ENCODE data around the gene SDK1. TPM values are rescaled to one million over a fixed set of nuclear protein-coding genes. Genes with fewer than 3 reads are reported as not detected.

SDK1 gene
- total and polyA plus RNA-seq, 10 of the 15 experiments (the other 5 are each of a cell fraction or from before 2014, with no cell fraction given), result 0.14 to 0.33 TPM; not detected in 8

DNA sequence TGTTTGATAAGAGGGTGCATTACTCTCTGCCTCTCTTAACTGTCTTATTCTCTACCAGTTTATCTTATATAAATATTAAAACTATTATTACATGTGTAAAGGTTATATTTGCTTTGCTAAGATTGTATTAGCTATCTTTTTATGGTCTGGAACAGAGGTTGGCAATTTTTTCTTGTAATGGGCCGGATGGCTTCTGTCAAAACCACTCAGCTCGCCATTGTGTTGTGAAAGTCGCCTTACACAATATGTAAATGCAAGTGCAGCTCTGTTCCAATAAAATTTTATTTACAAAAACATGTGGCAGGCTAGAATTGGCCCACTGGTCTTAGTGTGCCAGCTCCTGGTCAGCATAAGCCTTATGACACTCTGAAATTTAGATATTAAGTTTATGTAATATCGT lies 185.8 kb downstream of the SDK1 start:
- WGBS (ENCODE audit: insufficient coverage, insufficient replicate concordance, low lambda C conversion rate, missing lambda C conversion rate), result 27% methylated on average over 4 of the region's 4 CpGs
- H3K79me2 ChIP-seq (ENCODE audit: control insufficient read depth, insufficient read depth, low read length), result no peaks in the 10 kb centered on the region
- TF ChIP-seq SP1 (IDR thresholded peaks at IDR 0.05; ENCODE audit: low read depth, low read length) (no peak), ZNF274 (IDR thresholded peaks at IDR 0.05; ENCODE audit: insufficient read depth, insufficient read length) (no peak), CHD2 (IDR thresholded peaks at IDR 0.05; ENCODE audit: borderline replicate concordance, low read depth, low read length) (no peak), LARP7 (IDR thresholded peaks at IDR 0.05) (no peak), STAT3 (IDR thresholded peaks at IDR 0.05; ENCODE audit: low read depth, low read length) (no peak), JUNB (IDR thresholded peaks at IDR 0.05) (no peak), YY1 (IDR thresholded peaks at IDR 0.05; ENCODE audit: low read depth, low read length) (no peak)
- H3K4me3 ChIP-seq, result no peak overlapping the region
- FAIRE-seq, result no peak
- BruUV-seq (replicated peaks), result no TSS peak
- H3K9ac ChIP-seq (ENCODE audit: control insufficient read depth, insufficient read depth, low read length), result no peak overlapping the region
- no peak for ATAC-seq
- DNase-seq (ENCODE audit: low read depth, low spot score), result no peak
- no peaks in the 10 kb centered on the region for H3K36me3 ChIP-seq (ENCODE audit: control insufficient read depth in 2 of 2, insufficient read depth in 2 of 2, low read length in 1 of 2)
- H3K27ac ChIP-seq (ENCODE audit: control insufficient read depth, insufficient read depth), result no peak overlapping the region
- POLR2A ChIA-PET, result interaction anchor here (0.6 kb wide), 1 partner anchor 551 kb away, joined by 8 read pairs; no protein-coding TSS in a partner anchor
- H3K9me3 ChIP-seq (replicated peaks; ENCODE audit: control insufficient read depth, insufficient read depth, low read length), result no peaks in the 10 kb centered on the region
- RAD21 ChIA-PET (ENCODE audit: unreplicated experiment), result no interaction called here
- no peak overlapping the region for H2AFZ ChIP-seq (ENCODE audit: control insufficient read depth, low read depth, low read length)
- no peaks in the 10 kb centered on the region for H3K27me3 ChIP-seq (replicated peaks in 1 of 2; ENCODE audit: control insufficient read depth in 2 of 2, insufficient read depth in 2 of 2, low read length in 1 of 2)
- CTCF ChIA-PET, result no interaction called here
- no peaks in the 10 kb centered on the region for H4K20me1 ChIP-seq (ENCODE audit: control insufficient read depth, insufficient read depth)
- H3K4me2 ChIP-seq (ENCODE audit: control insufficient read depth, insufficient read depth), result no peak overlapping the region
- intact Hi-C loops (cut with micrococcal nuclease; ENCODE audit: unreplicated experiment), result no loop called here
- SMC1A ChIA-PET (ENCODE audit: uncharacterized antibody, unreplicated experiment), result no interaction called here
- in situ Hi-C loops (cut with MboI), result no loop called here
- no peaks in the 10 kb centered on the region for H3K4me1 ChIP-seq (ENCODE audit: control insufficient read depth, insufficient read depth, low read length)

DNA sequence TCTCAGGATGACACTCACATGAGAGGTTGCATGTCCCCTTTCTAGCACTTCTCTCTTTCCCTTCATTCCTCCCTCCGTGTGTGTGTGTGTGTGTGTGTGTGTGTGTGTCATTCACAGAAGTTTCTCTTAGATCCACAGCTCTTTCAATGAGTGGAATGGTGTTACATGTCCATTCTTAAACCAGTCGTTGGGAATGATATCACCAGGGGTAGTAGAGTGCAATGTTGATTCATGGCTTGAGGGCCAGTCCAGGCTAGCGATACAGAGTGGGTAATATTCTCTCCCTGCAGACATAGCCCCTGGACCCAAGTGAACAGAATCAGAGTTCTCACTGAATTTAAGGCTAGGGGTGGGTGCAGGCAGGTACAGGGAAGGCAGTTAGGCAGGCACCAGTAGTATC lies 187.8 kb downstream of the SDK1 start:
- no peaks in the 10 kb centered on the region for H4K20me1 ChIP-seq (ENCODE audit: control insufficient read depth, insufficient read depth)

More for the DNA sequence above, 187.8 kb downstream of the SDK1 start:
- in situ Hi-C loops (cut with MboI), result no loop called here
- ATAC-seq, result no peak
- no peak for FAIRE-seq
- H3K4me2 ChIP-seq (ENCODE audit: control insufficient read depth, insufficient read depth), result no peak overlapping the region
- TF ChIP-seq, protein P1, sequence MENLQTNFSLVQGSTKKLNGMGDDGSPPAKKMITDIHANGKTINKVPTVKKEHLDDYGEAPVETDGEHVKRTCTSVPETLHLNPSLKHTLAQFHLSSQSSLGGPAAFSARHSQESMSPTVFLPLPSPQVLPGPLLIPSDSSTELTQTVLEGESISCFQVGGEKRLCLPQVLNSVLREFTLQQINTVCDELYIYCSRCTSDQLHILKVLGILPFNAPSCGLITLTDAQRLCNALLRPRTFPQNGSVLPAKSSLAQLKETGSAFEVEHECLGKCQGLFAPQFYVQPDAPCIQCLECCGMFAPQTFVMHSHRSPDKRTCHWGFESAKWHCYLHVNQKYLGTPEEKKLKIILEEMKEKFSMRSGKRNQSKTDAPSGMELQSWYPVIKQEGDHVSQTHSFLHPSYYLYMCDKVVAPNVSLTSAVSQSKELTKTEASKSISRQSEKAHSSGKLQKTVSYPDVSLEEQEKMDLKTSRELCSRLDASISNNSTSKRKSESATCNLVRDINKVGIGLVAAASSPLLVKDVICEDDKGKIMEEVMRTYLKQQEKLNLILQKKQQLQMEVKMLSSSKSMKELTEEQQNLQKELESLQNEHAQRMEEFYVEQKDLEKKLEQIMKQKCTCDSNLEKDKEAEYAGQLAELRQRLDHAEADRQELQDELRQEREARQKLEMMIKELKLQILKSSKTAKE (IDR thresholded peaks at IDR 0.05; ENCODE audit: low read depth, poor library complexity, severe bottlenecking), result no peak
- TF ChIP-seq ZNF274 (IDR thresholded peaks at IDR 0.05; ENCODE audit: insufficient read depth, insufficient read length) (no peak), STAT3 (IDR thresholded peaks at IDR 0.05; ENCODE audit: low read depth, low read length) (no peak), KDM1A (IDR thresholded peaks at IDR 0.05; ENCODE audit: borderline replicate concordance) (no peak), MXI1 (IDR thresholded peaks at IDR 0.05; ENCODE audit: low read depth, low read length) (no peak), YY1 (IDR thresholded peaks at IDR 0.05; ENCODE audit: low read depth, low read length) (no peak), PML (IDR thresholded peaks at IDR 0.05; ENCODE audit: low read length) (no peak)
- POLR2A ChIA-PET, result interaction anchor here (0.6 kb wide), 1 partner anchor 10 kb away, joined by 5 read pairs; no protein-coding TSS in a partner anchor
- H3K9ac ChIP-seq (ENCODE audit: control insufficient read depth, insufficient read depth, low read length), result no peak overlapping the region
- CTCF ChIA-PET, result no interaction called here
- no peaks in the 10 kb centered on the region for H3K36me3 ChIP-seq (ENCODE audit: control insufficient read depth in 2 of 2, insufficient read depth in 2 of 2, low read length in 1 of 2)
- H3K27ac ChIP-seq (ENCODE audit: control insufficient read depth, insufficient read depth), result no peak overlapping the region
- no peaks in the 10 kb centered on the region for H3K79me2 ChIP-seq (ENCODE audit: control insufficient read depth, insufficient read depth, low read length)
- RAD21 ChIA-PET (ENCODE audit: unreplicated experiment), result no interaction called here
- WGBS (ENCODE audit: insufficient coverage, insufficient replicate concordance, low lambda C conversion rate, missing lambda C conversion rate), result 15% methylated on average over 3 of the region's 3 CpGs
- no peak overlapping the region for H2AFZ ChIP-seq (ENCODE audit: control insufficient read depth, low read depth, low read length)
- SMC1A ChIA-PET (ENCODE audit: uncharacterized antibody, unreplicated experiment), result no interaction called here
- H3K9me3 ChIP-seq (replicated peaks; ENCODE audit: control insufficient read depth, insufficient read depth, low read length), result no peaks in the 10 kb centered on the region
- H3K4me3 ChIP-seq, result no peak overlapping the region
- intact Hi-C loops (cut with micrococcal nuclease; ENCODE audit: unreplicated experiment), result no loop called here
- H3K4me1 ChIP-seq (ENCODE audit: control insufficient read depth, insufficient read depth, low read length), result no peaks in the 10 kb centered on the region
- H3K27me3 ChIP-seq (replicated peaks in 1 of 2; ENCODE audit: control insufficient read depth in 2 of 2, insufficient read depth in 2 of 2, low read length in 1 of 2), result no peaks in the 10 kb centered on the region
- DNase-seq (ENCODE audit: low read depth, low spot score), result no peak
- BruUV-seq (replicated peaks), result no TSS peak

Data from GM12878 (cell line).